HG02610 (cell line): ENCODE data around the gene TRAIP.

ENCODE experiments used
- ATAC-seq: cut with Tn5 transposase; IDR thresholded peaks from one replicate; pipeline ENCODE4 v1.9.1; 2021; ENCODE audit warnings: mild to moderate bottlenecking, moderate library complexity; ENCODE audit not compliant: unreplicated experiment

The TRAIP gene

GRCh38 chr3:49876567-49876966 is 20.2 kb upstream of the TRAIP start:
- no peak for ATAC-seq

- ATAC-seq: no peak
Measured at GRCh38 chr3:49873623-49874022, 17.3 kb upstream of the TRAIP start.

- ATAC-seq: no peak
Measured at GRCh38 chr3:49872801-49873281, 16.5 kb upstream of the TRAIP start.

GRCh38 chr3:49871531-49872153 is 15.3 kb upstream of the TRAIP start:
- no peak for ATAC-seq

- no peak for ATAC-seq
Measured at GRCh38 chr3:49869525-49870126, 13.3 kb upstream of the TRAIP start, which contains the start of gene CAMKV. CAMKV (minus strand) TSS chr3:49869906; CDS start chr3:49862388, 7,518 bp downstream.

GRCh38 chr3:49868862-49869466 is 12.6 kb upstream of the TRAIP start:
- ATAC-seq: no peak

GRCh38 chr3:49867871-49868321 is 11.5 kb upstream of the TRAIP start:
- ATAC-seq: no peak

GRCh38 chr3:49867400-49867799 is 11.0 kb upstream of the TRAIP start:
- no peak for ATAC-seq

GRCh38 chr3:49865198-49865784 is 8.9 kb upstream of the TRAIP start:
- no peak for ATAC-seq

- no peak for ATAC-seq
Measured at GRCh38 chr3:49864505-49864904, 8.1 kb upstream of the TRAIP start.

GRCh38 chr3:49859576-49860305 is 3.4 kb upstream of the TRAIP start:
- no peak for ATAC-seq

GRCh38 chr3:49855662-49856061 is 702 bp downstream of the TRAIP start:
- no peak for ATAC-seq

GRCh38 chr3:49845694-49846093 is 10.7 kb downstream of the TRAIP start:
- ATAC-seq: no peak

GRCh38 chr3:49844464-49845183 is 11.7 kb downstream of the TRAIP start:
- no peak for ATAC-seq

GRCh38 chr3:49842843-49843517 is 13.4 kb downstream of the TRAIP start:
- ATAC-seq: no peak

- no peak for ATAC-seq
Measured at GRCh38 chr3:49841806-49842205, 14.6 kb downstream of the TRAIP start.

- ATAC-seq: no peak
Measured at GRCh38 chr3:49841126-49841696, 15.2 kb downstream of the TRAIP start.

- ATAC-seq: no peak
Measured at GRCh38 chr3:49840388-49840787, 16.0 kb downstream of the TRAIP start.

- ATAC-seq: no peak
Measured at GRCh38 chr3:49839193-49839809, 17.1 kb downstream of the TRAIP start.
